Epithelial cell of proximal tubule (primary cell): ENCODE data around the gene PTCRA. TPM values are rescaled to one million over a fixed set of nuclear protein-coding genes. Genes with fewer than 3 reads are reported as not detected.

ENCODE experiments used
- DNase-seq: peaks from one replicate; pipeline ENCODE4 v3.0.0-alpha.2; 2011; ENCODE audit warnings: low read depth
- H3K4me3 ChIP-seq: 2 replicates; pipeline ENCODE4 v1.5.1; 2011; ENCODE audit warnings: low read depth, mild to moderate bottlenecking, low read length
- total RNA-seq: library from RNA; depleted of rRNA; stranded (reverse); fragments of >200 nt; gene quantifications from 2 replicates; pipeline ENCODE4 v1.2.3, GENCODE V29; 2015
- TF ChIP-seq, protein P1 (sequence below): conservative IDR thresholded peaks from 2 replicates; pipeline ENCODE4 v1.5.1; 2012; ENCODE audit warnings: low read depth, mild to moderate bottlenecking, low read length

The PTCRA gene
- total RNA-seq, 1 donor from 2014 or later: not detected

DNA sequence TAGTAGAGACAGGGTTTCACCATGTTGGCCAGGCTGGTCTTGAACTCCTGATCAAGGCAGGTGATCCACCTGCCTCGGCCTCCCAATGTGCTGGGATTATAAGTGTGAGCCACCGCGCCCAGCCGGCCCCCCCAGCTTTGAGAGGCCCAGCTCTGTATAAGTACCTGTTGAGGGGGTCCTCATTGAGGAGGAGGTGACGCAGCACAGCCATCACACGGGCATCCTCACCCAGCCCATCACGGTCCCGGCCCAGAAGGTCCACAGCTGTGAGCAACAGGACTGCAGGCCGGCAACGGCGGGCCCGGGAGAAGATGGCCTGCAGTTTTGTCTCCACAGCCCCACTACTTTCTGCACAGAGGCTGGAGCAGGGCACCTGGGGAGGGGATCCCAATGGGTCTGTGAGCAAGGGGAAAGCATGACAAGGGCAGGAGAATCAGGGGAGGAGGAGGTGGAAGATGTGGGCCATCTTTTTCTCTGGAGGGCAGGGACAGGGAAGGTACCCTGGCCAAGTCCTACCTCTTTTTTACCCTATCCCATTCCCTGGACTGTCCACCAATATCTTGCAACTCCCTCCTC is 52.4 kb downstream of the PTCRA start:
- no peak overlapping the region for H3K4me3 ChIP-seq
- TF ChIP-seq, protein P1, sequence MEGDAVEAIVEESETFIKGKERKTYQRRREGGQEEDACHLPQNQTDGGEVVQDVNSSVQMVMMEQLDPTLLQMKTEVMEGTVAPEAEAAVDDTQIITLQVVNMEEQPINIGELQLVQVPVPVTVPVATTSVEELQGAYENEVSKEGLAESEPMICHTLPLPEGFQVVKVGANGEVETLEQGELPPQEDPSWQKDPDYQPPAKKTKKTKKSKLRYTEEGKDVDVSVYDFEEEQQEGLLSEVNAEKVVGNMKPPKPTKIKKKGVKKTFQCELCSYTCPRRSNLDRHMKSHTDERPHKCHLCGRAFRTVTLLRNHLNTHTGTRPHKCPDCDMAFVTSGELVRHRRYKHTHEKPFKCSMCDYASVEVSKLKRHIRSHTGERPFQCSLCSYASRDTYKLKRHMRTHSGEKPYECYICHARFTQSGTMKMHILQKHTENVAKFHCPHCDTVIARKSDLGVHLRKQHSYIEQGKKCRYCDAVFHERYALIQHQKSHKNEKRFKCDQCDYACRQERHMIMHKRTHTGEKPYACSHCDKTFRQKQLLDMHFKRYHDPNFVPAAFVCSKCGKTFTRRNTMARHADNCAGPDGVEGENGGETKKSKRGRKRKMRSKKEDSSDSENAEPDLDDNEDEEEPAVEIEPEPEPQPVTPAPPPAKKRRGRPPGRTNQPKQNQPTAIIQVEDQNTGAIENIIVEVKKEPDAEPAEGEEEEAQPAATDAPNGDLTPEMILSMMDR: no peak
- DNase-seq: no peak

DNA sequence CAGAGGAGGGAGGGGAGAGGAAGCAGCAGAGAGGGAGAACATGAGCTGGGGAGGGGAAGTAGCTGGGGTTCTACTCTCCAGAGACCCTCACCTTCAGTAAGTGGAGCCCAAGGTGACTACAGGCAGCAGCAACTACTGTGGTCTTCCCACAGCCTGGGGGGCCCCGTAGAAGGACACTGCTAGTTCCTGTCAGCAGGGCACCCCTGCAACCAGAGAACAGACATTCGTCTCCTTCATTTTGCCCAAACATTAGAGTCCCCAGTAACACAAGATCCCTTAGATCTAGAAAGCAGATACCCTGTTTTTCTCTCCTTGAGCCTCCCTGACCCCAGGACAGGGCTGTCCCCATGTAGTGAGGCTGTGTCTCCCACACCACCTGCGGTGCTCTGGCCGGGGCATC is 52.9 kb downstream of the PTCRA start:
- DNase-seq: no peak
- H3K4me3 ChIP-seq: no peak overlapping the region
- TF ChIP-seq, protein P1: no peak

DNA sequence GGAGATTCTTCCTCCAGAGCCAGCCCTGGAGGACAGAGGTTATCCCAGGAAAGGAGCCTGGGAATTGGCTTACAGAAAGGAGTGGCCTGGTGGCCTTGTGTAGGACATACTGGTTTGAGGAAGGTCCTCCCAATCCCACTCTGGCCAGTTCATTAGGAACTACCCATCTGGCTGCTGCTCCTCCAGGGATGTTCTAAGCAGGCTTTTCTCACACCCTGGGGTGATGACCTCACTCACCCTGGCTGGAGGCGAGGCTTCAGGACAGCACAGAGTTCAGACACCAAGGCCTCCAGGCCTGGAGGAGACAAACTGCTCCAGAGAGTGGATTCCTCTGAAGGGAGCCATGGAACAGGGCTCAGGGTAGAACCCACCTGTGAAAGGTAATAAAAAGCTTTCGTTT is 53.6 kb downstream of the PTCRA start:
- TF ChIP-seq, protein P1: no peak
- H3K4me3 ChIP-seq: no peak overlapping the region

DNA sequence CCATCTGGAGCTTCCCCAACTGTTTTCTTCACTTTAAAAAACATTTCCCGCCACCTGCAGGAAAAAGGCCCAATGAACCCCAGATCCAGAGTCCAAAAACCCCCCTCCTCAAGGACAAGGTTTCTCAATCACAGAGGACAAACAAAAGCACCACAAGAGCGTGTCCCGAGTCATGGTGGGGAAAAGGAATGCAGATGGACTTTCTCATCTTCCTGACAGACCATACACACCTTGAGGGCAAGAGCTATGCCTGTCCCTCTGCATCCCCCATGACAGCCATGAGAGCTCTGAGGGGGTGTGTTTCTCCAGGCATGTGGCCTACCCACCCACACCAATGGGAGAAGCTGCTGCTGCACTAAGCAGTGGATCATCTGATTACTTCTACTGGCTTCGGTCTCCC is 54.1 kb downstream of the PTCRA start:
- TF ChIP-seq, protein P1: no peak
- no peak for DNase-seq
- no peak overlapping the region for H3K4me3 ChIP-seq

More for the DNA sequence above, 53.6 kb downstream of the PTCRA start:
- DNase-seq: no peak

DNA sequence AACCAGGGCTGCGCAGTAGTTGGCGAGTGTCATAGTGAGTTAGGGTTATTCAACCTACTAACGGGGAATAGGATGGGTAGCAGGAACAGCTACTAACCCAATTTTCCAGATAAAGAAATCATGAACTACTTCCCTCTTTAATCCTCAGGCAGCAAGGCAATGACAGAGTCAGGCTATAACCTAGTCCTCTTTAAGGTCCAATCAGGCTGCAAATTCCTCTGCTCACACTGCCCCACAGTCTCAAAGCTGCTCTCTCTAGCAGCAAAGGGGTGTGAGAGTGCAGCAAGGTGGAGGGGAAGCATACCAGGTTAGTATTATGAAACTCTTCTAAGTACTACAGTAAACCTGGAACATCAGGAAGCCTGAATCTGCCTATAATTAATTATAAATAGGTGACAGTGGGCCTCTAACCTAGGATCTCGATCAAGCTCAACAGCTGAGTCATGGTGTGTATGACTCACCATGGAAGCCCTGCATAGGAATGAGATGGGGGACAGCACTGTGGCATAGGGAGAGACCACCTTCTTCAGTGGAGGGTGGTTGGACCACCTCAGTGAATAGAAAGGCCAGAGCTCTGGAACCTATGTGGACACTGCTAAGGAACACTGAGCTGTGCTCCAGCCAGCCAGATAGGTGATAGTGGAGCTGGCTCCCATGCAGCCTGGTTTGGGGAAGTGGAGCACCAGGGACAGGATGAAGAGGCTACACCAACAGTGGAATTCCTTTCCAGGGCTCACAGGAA is 55.2 kb downstream of the PTCRA start:
- TF ChIP-seq, protein P1: no peak
- H3K4me3 ChIP-seq: no peak overlapping the region
- peak; percentile 25 for DNase-seq

DNA sequence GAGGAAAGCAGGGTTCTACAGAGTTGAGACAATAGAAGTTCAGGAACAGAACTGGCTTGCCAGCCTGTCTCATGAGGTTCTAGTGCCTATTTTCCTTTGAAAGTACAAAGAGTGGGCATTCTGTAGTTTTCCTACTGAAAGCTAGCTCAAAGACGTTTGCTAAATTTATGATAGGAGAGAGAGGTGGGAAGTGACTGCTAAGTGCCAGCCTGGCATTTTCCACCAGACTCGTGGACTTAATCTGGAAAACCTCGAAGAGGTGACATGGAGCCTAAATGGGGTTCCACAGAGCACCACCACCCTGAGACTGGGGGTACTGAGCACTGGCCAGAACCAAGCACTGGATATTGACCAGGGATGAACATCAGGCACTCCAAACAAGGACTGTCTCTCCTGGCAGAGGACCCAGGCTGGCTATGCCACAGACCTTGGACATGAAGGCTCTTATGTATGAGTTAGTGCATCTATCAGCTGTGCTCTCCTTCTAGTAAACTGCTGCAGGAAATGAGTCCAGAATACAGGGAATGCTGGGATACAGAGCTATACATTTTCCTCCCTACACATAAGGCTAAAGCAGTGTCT is 56.0 kb downstream of the PTCRA start:
- H3K4me3 ChIP-seq: no peak overlapping the region
- TF ChIP-seq, protein P1: no peak
- no peak for DNase-seq

DNA sequence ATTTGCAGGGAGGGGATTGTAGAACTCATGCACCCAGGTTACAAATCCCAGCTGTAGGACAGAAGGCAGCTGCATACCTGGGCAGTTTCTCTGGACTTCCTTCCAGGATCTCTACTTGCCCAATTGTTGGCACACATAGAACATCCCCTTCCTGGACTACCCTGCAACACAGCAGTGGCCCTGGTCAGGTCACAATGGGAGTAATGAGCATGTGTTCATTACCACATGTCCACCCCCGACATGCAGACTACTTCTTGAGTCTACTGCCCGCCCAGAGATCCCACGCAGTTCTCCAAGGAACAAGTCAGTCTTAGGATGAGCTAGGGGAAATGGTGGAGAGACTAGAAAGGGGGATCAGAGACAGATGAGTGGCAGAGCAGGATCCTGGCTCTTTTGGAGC is 58.1 kb downstream of the PTCRA start:
- DNase-seq: no peak
- TF ChIP-seq, protein P1: no peak
- H3K4me3 ChIP-seq: no peak overlapping the region
